Upper lobe of right lung (tissue), 1 donor: ENCODE measurements around the gene MYO9A. TPM values are rescaled to one million over a fixed set of nuclear protein-coding genes. Genes with fewer than 3 reads are reported as not detected.

Experiments
- ATAC-seq: fragments of 200-7000 bp; cut with Tn5 transposase; one replicate; pipeline ENCODE4 v1.9.1; 2020; ENCODE audit warnings: mild to moderate bottlenecking, moderate library complexity
- DNase-seq: peaks from one replicate; pipeline ENCODE4 v3.0.0-alpha.2; 2020
- H3K27ac ChIP-seq: fragments of 200-600 bp; one replicate; pipeline ENCODE4 v1.8.0; 2022
- H3K27me3 ChIP-seq: fragments of 200-600 bp; one replicate; pipeline ENCODE4 v1.8.0; 2022; ENCODE audit warnings: mild to moderate bottlenecking
- H3K36me3 ChIP-seq: fragments of 200-600 bp; one replicate; pipeline ENCODE4 v1.8.0; 2022
- H3K4me1 ChIP-seq: fragments of 200-600 bp; one replicate; pipeline ENCODE4 v1.8.0; 2022
- H3K4me3 ChIP-seq: fragments of 200-600 bp; one replicate; pipeline ENCODE4 v1.8.0; 2022; ENCODE audit warnings: mild to moderate bottlenecking
- H3K9me3 ChIP-seq: fragments of 200-600 bp; one replicate; pipeline ENCODE4 v1.8.0; 2022
- CTCF ChIP-seq: fragments of 200-600 bp; IDR thresholded peaks from one replicate; pipeline ENCODE4 v1.8.0; 2022; ENCODE audit warnings: antibody characterized with exemption
- intact Hi-C: fragments of 100-400 bp; cut with DNase I; formaldehyde crosslinking; loops from one replicate; pipeline ENCODE4 v1.11.0; 2022
- total RNA-seq: library from RNA; stranded (reverse); fragmentation: NEBNext Ultra II Directional; extraction: Animal tissue kit (Norgen Biotek cat#: 25700); gene quantifications from one replicate; pipeline ENCODE4 v1.2.1, GENCODE V29; 2021
- donor health status: DM: no; HTN: yes; CAD: no; lungs with severe emphysema.

The MYO9A gene
- total RNA-seq, 1 donor from 2014 or later = 82.5 TPM

GRCh38 chr15:72042865-72043264, 75.1 kb downstream of the MYO9A start:
- Histone ChIP-seq H3K27me3 (no peaks in the 10 kb centered on the region), H3K27ac (no peak overlapping the region), H3K4me3 (no peak overlapping the region), H3K4me1 (no peaks in the 10 kb centered on the region), H3K36me3 (peaks cover 26% of the 10 kb centered on the region), H3K9me3 (no peaks in the 10 kb centered on the region)
- intact Hi-C loops = no loop called here
- TF ChIP-seq CTCF = no peak
- ATAC-seq (no peak), DNase-seq (no peak)

- Histone ChIP-seq H3K27ac (no peak overlapping the region), H3K9me3 (no peaks in the 10 kb centered on the region), H3K36me3 (peaks cover 26% of the 10 kb centered on the region), H3K4me1 (no peaks in the 10 kb centered on the region), H3K4me3 (no peak overlapping the region), H3K27me3 (no peaks in the 10 kb centered on the region)
- no peak for TF ChIP-seq CTCF
- ATAC-seq = no peak
- intact Hi-C loops = no loop called here
- DNase-seq = no peak
Observed at GRCh38 chr15:72042054-72042453, 75.9 kb downstream of the MYO9A start.

GRCh38 chr15:72037321-72037720, 80.6 kb downstream of the MYO9A start:
- no peak overlapping the region for H3K4me3 ChIP-seq
- intact Hi-C loops = no loop called here
- no peak for DNase-seq
- H3K9me3 ChIP-seq = no peaks in the 10 kb centered on the region
- peaks cover 9% of the 10 kb centered on the region for H3K36me3 ChIP-seq
- peaks cover 11% of the 10 kb centered on the region for H3K4me1 ChIP-seq
- no peak for TF ChIP-seq CTCF
- no peak overlapping the region for H3K27ac ChIP-seq
- no peak for ATAC-seq
- H3K27me3 ChIP-seq = no peaks in the 10 kb centered on the region

- TF ChIP-seq CTCF = no peak
- Histone ChIP-seq H3K4me1 (peaks cover 11% of the 10 kb centered on the region), H3K27ac (no peak overlapping the region), H3K27me3 (no peaks in the 10 kb centered on the region), H3K36me3 (peaks cover 9% of the 10 kb centered on the region), H3K4me3 (no peak overlapping the region), H3K9me3 (no peaks in the 10 kb centered on the region)
- ATAC-seq (no peak), DNase-seq (no peak)
- intact Hi-C loops = no loop called here
Observed at GRCh38 chr15:72034859-72035650, 82.9 kb downstream of the MYO9A start.

GRCh38 chr15:72034351-72034750, 83.6 kb downstream of the MYO9A start:
- TF ChIP-seq CTCF = no peak
- no peak overlapping the region for H3K4me3 ChIP-seq
- peaks cover 9% of the 10 kb centered on the region for H3K36me3 ChIP-seq
- intact Hi-C loops = no loop called here
- ATAC-seq (no peak), DNase-seq (no peak)
- H3K9me3 ChIP-seq = no peaks in the 10 kb centered on the region
- no peaks in the 10 kb centered on the region for H3K27me3 ChIP-seq
- peaks cover 11% of the 10 kb centered on the region for H3K4me1 ChIP-seq
- no peak overlapping the region for H3K27ac ChIP-seq

- ATAC-seq = no peak
- Histone ChIP-seq H3K9me3 (no peaks in the 10 kb centered on the region), H3K27me3 (no peaks in the 10 kb centered on the region), H3K4me3 (no peak overlapping the region), H3K4me1 (peaks cover 11% of the 10 kb centered on the region), H3K27ac (no peak overlapping the region), H3K36me3 (peaks cover 9% of the 10 kb centered on the region)
- intact Hi-C loops = no loop called here
- no peak for TF ChIP-seq CTCF
- DNase-seq = no peak
Observed at GRCh38 chr15:72033711-72034110, 84.2 kb downstream of the MYO9A start.
